Esophagus muscularis mucosa (tissue), 4 donors: ENCODE data around the gene DSCAM.

Experiments
- CTCF ChIP-seq, 3 experiments: fragments of 200-600 bp in 2 of 3; fragments of 450-650 bp in 1 of 3; sonication (generic) in 2 of 3; IDR thresholded peaks; one replicate each; pipeline ENCODE4 v1.5.1; 2017 to 2019; ENCODE audit warnings: antibody characterized with exemption in 3 of 3, mild to moderate bottlenecking in 2 of 3, moderate library complexity in 1 of 3
- EP300 ChIP-seq: sonication (generic); formaldehyde crosslinking; IDR thresholded peaks from one replicate; pipeline ENCODE4 v1.6.1; 2017; ENCODE audit warnings: antibody characterized with exemption
- POLR2A ChIP-seq: fragments of 450-650 bp; IDR thresholded peaks from one replicate; pipeline ENCODE4 v1.6.1; 2017; ENCODE audit warnings: antibody characterized with exemption, moderate library complexity, mild to moderate bottlenecking, low read depth

GRCh38 chr21:40835184-40835694 is 11.7 kb downstream of the DSCAM start:
- TF ChIP-seq EP300 (no peak), POLR2A (no peak), CTCF (IDR thresholded peaks at IDR 0.05) (no peak)
